ENCODE measurements around the gene TUBG2.

Gene TUBG2

GRCh38 chr17:42673885-42674754 is 15.0 kb downstream of the TUBG2 start:
- ATAC-seq: no peak
- no peak for TF ChIP-seq OSR1 (CRISPR knock-in tag; IDR thresholded peaks at IDR 0.05)
- TF ChIP-seq RARB (CRISPR knock-in tag; IDR thresholded peaks at IDR 0.05): no peak
- TF ChIP-seq CREB5 (CRISPR knock-in tag; IDR thresholded peaks at IDR 0.05; ENCODE audit: low read depth): no peak
- TF ChIP-seq ZNF8 (CRISPR knock-in tag; IDR thresholded peaks at IDR 0.05): no peak
- no peak for TF ChIP-seq CSRNP3 (CRISPR knock-in tag; IDR thresholded peaks at IDR 0.05)
- no peak for TF ChIP-seq ESRRG (CRISPR knock-in tag; IDR thresholded peaks at IDR 0.05)
- no peak for TF ChIP-seq PPARA (CRISPR knock-in tag; IDR thresholded peaks at IDR 0.05; ENCODE audit: borderline replicate concordance)
- TF ChIP-seq ZFP3 (CRISPR knock-in tag; IDR thresholded peaks at IDR 0.05): no peak
- TF ChIP-seq ZFP30 (CRISPR knock-in tag; IDR thresholded peaks at IDR 0.05): no peak
- TF ChIP-seq BACH2 (CRISPR knock-in tag; IDR thresholded peaks at IDR 0.05; ENCODE audit: borderline replicate concordance): no peak
- no peak for TF ChIP-seq ZC3H10 (CRISPR knock-in tag; IDR thresholded peaks at IDR 0.05)
- TF ChIP-seq ZNF70 (CRISPR knock-in tag; IDR thresholded peaks at IDR 0.05): no peak
- TF ChIP-seq GLIS3 (CRISPR knock-in tag; IDR thresholded peaks at IDR 0.05): no peak
- no peak for TF ChIP-seq CSDC2 (CRISPR knock-in tag; IDR thresholded peaks at IDR 0.05)
- TF ChIP-seq TCF4 (CRISPR knock-in tag; IDR thresholded peaks at IDR 0.05; ENCODE audit: borderline replicate concordance): no peak
- TF ChIP-seq SNAI2 (CRISPR knock-in tag; IDR thresholded peaks at IDR 0.05): no peak
- TF ChIP-seq ARNTL (CRISPR knock-in tag; IDR thresholded peaks at IDR 0.05; ENCODE audit: borderline replicate concordance, low read depth): no peak
- TF ChIP-seq, protein P1, sequence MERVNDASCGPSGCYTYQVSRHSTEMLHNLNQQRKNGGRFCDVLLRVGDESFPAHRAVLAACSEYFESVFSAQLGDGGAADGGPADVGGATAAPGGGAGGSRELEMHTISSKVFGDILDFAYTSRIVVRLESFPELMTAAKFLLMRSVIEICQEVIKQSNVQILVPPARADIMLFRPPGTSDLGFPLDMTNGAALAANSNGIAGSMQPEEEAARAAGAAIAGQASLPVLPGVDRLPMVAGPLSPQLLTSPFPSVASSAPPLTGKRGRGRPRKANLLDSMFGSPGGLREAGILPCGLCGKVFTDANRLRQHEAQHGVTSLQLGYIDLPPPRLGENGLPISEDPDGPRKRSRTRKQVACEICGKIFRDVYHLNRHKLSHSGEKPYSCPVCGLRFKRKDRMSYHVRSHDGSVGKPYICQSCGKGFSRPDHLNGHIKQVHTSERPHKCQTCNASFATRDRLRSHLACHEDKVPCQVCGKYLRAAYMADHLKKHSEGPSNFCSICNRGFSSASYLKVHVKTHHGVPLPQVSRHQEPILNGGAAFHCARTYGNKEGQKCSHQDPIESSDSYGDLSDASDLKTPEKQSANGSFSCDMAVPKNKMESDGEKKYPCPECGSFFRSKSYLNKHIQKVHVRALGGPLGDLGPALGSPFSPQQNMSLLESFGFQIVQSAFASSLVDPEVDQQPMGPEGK (CRISPR knock-in tag; IDR thresholded peaks at IDR 0.05; ENCODE audit: borderline replicate concordance): no peak
- no peak for TF ChIP-seq ZNF565 (CRISPR knock-in tag; conservative IDR thresholded peaks at IDR 0.05; ENCODE audit: low read depth)
- TF ChIP-seq, protein P2, sequence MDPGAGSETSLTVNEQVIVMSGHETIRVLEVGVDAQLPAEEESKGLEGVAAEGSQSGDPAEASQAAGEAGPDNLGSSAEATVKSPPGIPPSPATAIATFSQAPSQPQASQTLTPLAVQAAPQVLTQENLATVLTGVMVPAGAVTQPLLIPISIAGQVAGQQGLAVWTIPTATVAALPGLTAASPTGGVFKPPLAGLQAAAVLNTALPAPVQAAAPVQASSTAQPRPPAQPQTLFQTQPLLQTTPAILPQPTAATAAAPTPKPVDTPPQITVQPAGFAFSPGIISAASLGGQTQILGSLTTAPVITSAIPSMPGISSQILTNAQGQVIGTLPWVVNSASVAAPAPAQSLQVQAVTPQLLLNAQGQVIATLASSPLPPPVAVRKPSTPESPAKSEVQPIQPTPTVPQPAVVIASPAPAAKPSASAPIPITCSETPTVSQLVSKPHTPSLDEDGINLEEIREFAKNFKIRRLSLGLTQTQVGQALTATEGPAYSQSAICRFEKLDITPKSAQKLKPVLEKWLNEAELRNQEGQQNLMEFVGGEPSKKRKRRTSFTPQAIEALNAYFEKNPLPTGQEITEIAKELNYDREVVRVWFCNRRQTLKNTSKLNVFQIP (CRISPR knock-in tag; IDR thresholded peaks at IDR 0.05; ENCODE audit: borderline replicate concordance, low read depth): no peak

- no peak for ATAC-seq
- TF ChIP-seq GLIS3 (CRISPR knock-in tag; IDR thresholded peaks at IDR 0.05) (no peak), TSHZ2 (CRISPR knock-in tag; IDR thresholded peaks at IDR 0.05) (no peak), CSDC2 (CRISPR knock-in tag; IDR thresholded peaks at IDR 0.05) (no peak), ISL1 (CRISPR knock-in tag; IDR thresholded peaks at IDR 0.05) (no peak), ZFP30 (CRISPR knock-in tag; IDR thresholded peaks at IDR 0.05) (no peak), ZNF8 (CRISPR knock-in tag; IDR thresholded peaks at IDR 0.05) (no peak), RARB (CRISPR knock-in tag; IDR thresholded peaks at IDR 0.05) (no peak), TCF4 (CRISPR knock-in tag; IDR thresholded peaks at IDR 0.05; ENCODE audit: borderline replicate concordance) (no peak), SNAI2 (CRISPR knock-in tag; IDR thresholded peaks at IDR 0.05) (no peak), ZC3H10 (CRISPR knock-in tag; IDR thresholded peaks at IDR 0.05) (no peak), ESRRG (CRISPR knock-in tag; IDR thresholded peaks at IDR 0.05) (no peak), TOX (CRISPR knock-in tag; IDR thresholded peaks at IDR 0.05; ENCODE audit: borderline replicate concordance) (no peak), ZNF70 (CRISPR knock-in tag; IDR thresholded peaks at IDR 0.05) (no peak), OSR1 (CRISPR knock-in tag; IDR thresholded peaks at IDR 0.05) (no peak), ZFP3 (CRISPR knock-in tag; IDR thresholded peaks at IDR 0.05) (no peak)
- TF ChIP-seq, protein P2 (CRISPR knock-in tag; IDR thresholded peaks at IDR 0.05; ENCODE audit: borderline replicate concordance, low read depth): no peak
- TF ChIP-seq, protein P1 (CRISPR knock-in tag; IDR thresholded peaks at IDR 0.05; ENCODE audit: borderline replicate concordance): no peak
Measured at GRCh38 chr17:42674755-42675347, 15.8 kb downstream of the TUBG2 start.
